ENCODE results near the gene PRKG1.

- TF ChIP-seq CTCF (IDR thresholded peaks at IDR 0.05; ENCODE audit: low read depth, low read length, missing input control) (no peak), MAX (IDR thresholded peaks at IDR 0.05) (no peak)
These were observed 283.9 kb downstream of the PRKG1 start for GRCh38 chr10:51358227-51358626.
